Kidney (tissue), 14 donors: ENCODE results near the gene TSSC4. TPM values are rescaled to one million over a fixed set of nuclear protein-coding genes. Genes with fewer than 3 reads are reported as not detected.

Experiments used
- DNase-seq, 5 donors: peaks; one replicate each; pipeline ENCODE4 v3.0.0-alpha.2; 2013 to 2020
- FAIRE-seq: peaks from 2 replicates; lab custom pipeline; 2012; peaks lifted over from hg19 to GRCh38; lab: Jason Lieb, UNC
- H3K27ac ChIP-seq, 2 donors: one replicate each; pipeline ENCODE4 v1.7.0; 2013; ENCODE audit warnings: low read depth in 2 of 2, low read length in 2 of 2, inconsistent platforms in 1 of 2
- H3K27me3 ChIP-seq: one replicate; pipeline ENCODE4 v1.7.1; 2013; ENCODE audit warnings: low read length, inconsistent platforms; ENCODE audit not compliant: control insufficient read depth, insufficient read depth
- H3K36me3 ChIP-seq, 3 donors: one replicate each; pipeline versions ENCODE4 v1.7.0 to v1.7.1; 2013; ENCODE audit warnings: low read length in 3 of 3, control low read depth in 1 of 3, inconsistent platforms in 1 of 3; ENCODE audit not compliant: insufficient read depth in 3 of 3, control insufficient read depth in 2 of 3
- H3K4me1 ChIP-seq, 3 donors: one replicate each; pipeline versions ENCODE4 v1.7.0 to v1.7.1; 2013; ENCODE audit warnings: low read length in 3 of 3, inconsistent platforms in 1 of 3, low read depth in 1 of 3; ENCODE audit not compliant: control insufficient read depth in 2 of 3, insufficient read depth in 2 of 3
- H3K4me3 ChIP-seq, 3 donors: one replicate each; pipeline versions ENCODE4 v1.7.0 to v1.8.1; 2013; ENCODE audit warnings: low read length in 3 of 3, control low read depth in 1 of 3, inconsistent platforms in 1 of 3
- H3K9ac ChIP-seq, 3 donors: one replicate each; pipeline versions ENCODE4 v1.7.0 to v1.7.1; 2013; ENCODE audit warnings: low read length in 3 of 3, control low read depth in 1 of 3, inconsistent platforms in 1 of 3
- H3K9me3 ChIP-seq, 3 donors: one replicate each; pipeline versions ENCODE4 v1.7.0 to v1.7.1; 2013; ENCODE audit warnings: low read length in 3 of 3, control low read depth in 1 of 3, inconsistent platforms in 1 of 3; ENCODE audit not compliant: control insufficient read depth in 2 of 3, insufficient read depth in 1 of 3
- CTCF ChIP-seq: IDR thresholded peaks from 3 replicates; pipeline ENCODE4 v1.5.1; 2012; ENCODE audit warnings: mild to moderate bottlenecking, moderate library complexity, borderline replicate concordance; ENCODE audit not compliant: insufficient read depth; ENCODE audit errors: extremely low read depth
- intact Hi-C: fragments of 100-400 bp; cut with DNase I; formaldehyde crosslinking; loops from one replicate; pipeline ENCODE4 v1.11.1; 2022
- polyA plus RNA-seq: library from polyadenylated mRNA; stranded (reverse); fragments of 350-450 nt; fragmentation: Illumina TruSeq; extraction: RNeasy Lipid Tissue Mini Kit (QIAGEN cat#74804); gene quantifications from one replicate; pipeline ENCODE4 v1.2.3, GENCODE V29; 2014; ENCODE audit warnings: low read depth, low replicate concordance; ENCODE audit not compliant: insufficient read depth
- total RNA-seq: library from RNA; stranded (reverse); fragmentation: NEBNext Ultra II Directional; extraction: Animal tissue kit (Norgen Biotek cat#: 25700); gene quantifications from one replicate; pipeline ENCODE4 v1.2.1, GENCODE V29; 2021
- donor health status: control.
- donor health status: control.
- donor health status: control.
- donor health status: control.
- donor health status: control.
- donor health status: DM: yes; HTN: yes; CAD: no.
- donor health status: Normal renal cell carcinoma (clear cell type).

Gene TSSC4
- total and polyA plus RNA-seq, 2 donors from 2014 or later, result 42.3 to 51.4 TPM

DNA sequence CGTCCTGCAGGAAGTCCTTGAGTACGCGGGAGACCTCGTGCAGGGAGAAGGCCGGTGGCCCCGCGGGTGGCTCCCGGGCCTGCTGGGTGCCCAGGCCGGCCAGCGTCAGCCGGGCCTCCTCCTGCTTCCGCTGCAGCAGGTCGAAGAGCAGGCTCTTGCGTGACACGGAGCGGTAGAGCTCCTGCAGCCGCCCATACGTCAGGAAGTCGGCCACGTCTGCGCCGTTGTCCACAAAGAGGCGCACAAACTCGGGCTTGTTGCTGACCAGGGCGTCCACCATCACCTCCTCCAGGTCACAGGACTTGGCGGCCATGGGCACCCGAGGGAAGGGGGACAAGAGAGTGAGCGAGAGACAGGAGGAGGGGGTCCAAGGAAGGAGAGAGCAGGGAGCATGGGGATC, 14.6 kb downstream of the TSSC4 start:
- H3K9ac ChIP-seq, result no peak overlapping the region
- no peaks in the 10 kb centered on the region for H3K9me3 ChIP-seq
- FAIRE-seq (no peak), DNase-seq (peak in 1 of 5 donors; percentile 58)
- no peak overlapping the region for H3K4me3 ChIP-seq
- no peaks in the 10 kb centered on the region for H3K36me3 ChIP-seq
- no peak for TF ChIP-seq CTCF
- H3K4me1 ChIP-seq, result peaks cover 0 to 3% (median 0%) of the 10 kb centered on the region in 3 donors
- no peaks in the 10 kb centered on the region for H3K27me3 ChIP-seq
- intact Hi-C loops, result loop anchor here (5.0 kb wide), 1 partner anchor 113 kb away; the partner anchor contains the start of genes C11orf21 and TSPAN32
- H3K27ac ChIP-seq, result no peak overlapping the region

GRCh38 chr11:2415601-2416380, 15.2 kb downstream of the TSSC4 start:
- FAIRE-seq, result no peak
- intact Hi-C loops, result loop anchor here (5.0 kb wide), 1 partner anchor 113 kb away; the partner anchor contains the start of genes C11orf21 and TSPAN32
- TF ChIP-seq CTCF, result no peak

DNA sequence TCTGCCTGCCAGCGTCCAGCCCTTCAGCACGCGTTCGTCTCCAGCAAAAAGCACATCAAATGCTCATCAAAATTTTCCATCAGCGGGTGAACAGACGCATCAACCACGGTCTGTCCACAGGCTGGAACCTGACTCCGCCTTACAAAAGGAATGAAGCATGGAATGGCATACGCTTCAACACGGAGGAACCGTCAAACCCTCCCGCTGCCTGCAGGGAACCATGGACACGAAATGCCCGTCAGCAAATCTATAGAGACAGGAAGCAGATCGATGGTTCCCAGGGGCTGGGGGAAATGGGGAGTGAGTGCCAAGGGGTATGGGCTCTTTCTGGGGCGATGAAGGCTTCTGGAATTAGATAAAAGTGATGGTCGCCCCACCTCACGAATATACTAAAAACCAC, 16.2 kb downstream of the TSSC4 start:
- peak in 1 of 5 donors; percentile 48 for DNase-seq

More at GRCh38 chr11:2415601-2416380, 15.2 kb downstream of the TSSC4 start:
- no peaks in the 10 kb centered on the region for H3K36me3 ChIP-seq
- H3K27ac ChIP-seq, result no peak overlapping the region
- no peak overlapping the region for H3K4me3 ChIP-seq
- no peak overlapping the region for H3K9ac ChIP-seq
- peaks cover 0 to 3% (median 0%) of the 10 kb centered on the region in 3 donors for H3K4me1 ChIP-seq
- no peaks in the 10 kb centered on the region for H3K27me3 ChIP-seq
- H3K9me3 ChIP-seq, result no peaks in the 10 kb centered on the region
- DNase-seq, result peak in 1 of 5 donors; percentile 70

More for the DNA sequence above, 16.2 kb downstream of the TSSC4 start:
- no peak for TF ChIP-seq CTCF
- Histone ChIP-seq H3K27me3 (no peaks in the 10 kb centered on the region), H3K36me3 (no peaks in the 10 kb centered on the region), H3K9ac (no peak overlapping the region), H3K4me1 (peaks cover 0 to 3% (median 0%) of the 10 kb centered on the region in 3 donors), H3K27ac (no peak overlapping the region), H3K9me3 (no peaks in the 10 kb centered on the region), H3K4me3 (no peak overlapping the region)
- no peak for FAIRE-seq
- intact Hi-C loops, result loop anchor here (5.0 kb wide), 1 partner anchor 114 kb away; the partner anchor contains the start of genes C11orf21 and TSPAN32
